SK-N-SH treated with all-trans-retinoic acid at 6 μM for 48 hours (cell line): ENCODE data around the gene PLXNA4.
A peak's percentile ranks its signal among the peaks of the same experiment; 100 is the strongest.

Experiments used
- ATAC-seq: fragments of 200-7000 bp; cut with Tn5 transposase; 3 replicates; pipeline ENCODE4 v1.9.1; 2020; ENCODE audit warnings: mild to moderate bottlenecking, moderate library complexity
- ARNTL ChIP-seq: fragments of 450-650 bp; formaldehyde crosslinking; IDR thresholded peaks from 2 replicates; pipeline ENCODE4 v1.5.0; 2020; ENCODE audit warnings: low read depth, mild to moderate bottlenecking, moderate library complexity, borderline replicate concordance
- BACH2 ChIP-seq: fragments of 250-450 bp; sonication (Bioruptor Pico); IDR thresholded peaks from 2 replicates; pipeline ENCODE4 v1.9.0; 2021; ENCODE audit warnings: mild to moderate bottlenecking, borderline replicate concordance
- CREB5 ChIP-seq: fragments of 250-450 bp; sonication (Bioruptor Pico); IDR thresholded peaks from 2 replicates; pipeline ENCODE4 v1.5.1; 2020; ENCODE audit warnings: low read depth, mild to moderate bottlenecking, moderate library complexity
- CSDC2 ChIP-seq: fragments of 250-450 bp; sonication (Bioruptor Pico); IDR thresholded peaks from 2 replicates; pipeline ENCODE4 v1.5.0; 2020; ENCODE audit warnings: mild to moderate bottlenecking, moderate library complexity
- CSRNP3 ChIP-seq: fragments of 250-450 bp; sonication (Bioruptor Pico); IDR thresholded peaks from 2 replicates; pipeline ENCODE4 v1.5.1; 2021; ENCODE audit warnings: mild to moderate bottlenecking, moderate library complexity
- ESRRG ChIP-seq: fragments of 250-450 bp; sonication (Bioruptor Pico); IDR thresholded peaks from 2 replicates; pipeline ENCODE4 v1.6.1; 2021; ENCODE audit warnings: mild to moderate bottlenecking
- GLIS3 ChIP-seq: fragments of 250-450 bp; sonication (Bioruptor Pico); IDR thresholded peaks from 2 replicates; pipeline ENCODE4 v1.5.0; 2020; ENCODE audit warnings: mild to moderate bottlenecking, moderate library complexity
- ISL1 ChIP-seq: fragments of 250-450 bp; sonication (Bioruptor Pico); IDR thresholded peaks from 2 replicates; pipeline ENCODE4 v2.1.2; 2022; ENCODE audit warnings: mild to moderate bottlenecking, moderate library complexity
- PATZ1 ChIP-seq: fragments of 250-450 bp; sonication (Bioruptor Pico); IDR thresholded peaks from 2 replicates; pipeline ENCODE4 v1.8.0; 2020; ENCODE audit warnings: mild to moderate bottlenecking, moderate library complexity, borderline replicate concordance
- POU6F1 ChIP-seq: fragments of 250-450 bp; sonication (Bioruptor Pico); IDR thresholded peaks from 2 replicates; pipeline ENCODE4 v1.8.0; 2021; ENCODE audit warnings: low read depth, mild to moderate bottlenecking, moderate library complexity, borderline replicate concordance
- PPARA ChIP-seq: fragments of 250-450 bp; sonication (Bioruptor Pico); IDR thresholded peaks from 2 replicates; pipeline ENCODE4 v1.5.0; 2020; ENCODE audit warnings: mild to moderate bottlenecking, borderline replicate concordance
- RARB ChIP-seq: fragments of 250-450 bp; sonication (Bioruptor Pico); IDR thresholded peaks from 2 replicates; pipeline ENCODE4 v1.8.0; 2021; ENCODE audit warnings: mild to moderate bottlenecking, moderate library complexity
- SNAI2 ChIP-seq: fragments of 250-450 bp; sonication (Bioruptor Pico); IDR thresholded peaks from 2 replicates; pipeline ENCODE4 v1.5.0; 2020; ENCODE audit warnings: mild to moderate bottlenecking, moderate library complexity
- TCF4 ChIP-seq: fragments of 250-450 bp; sonication (Bioruptor Pico); IDR thresholded peaks from 2 replicates; pipeline ENCODE4 v1.8.0; 2021; ENCODE audit warnings: mild to moderate bottlenecking, moderate library complexity, borderline replicate concordance
- TSHZ2 ChIP-seq: fragments of 250-450 bp; sonication (Bioruptor Pico); IDR thresholded peaks from 2 replicates; pipeline ENCODE4 v1.5.0; 2020; ENCODE audit warnings: mild to moderate bottlenecking, moderate library complexity
- ZC3H10 ChIP-seq: fragments of 250-450 bp; sonication (Bioruptor Pico); IDR thresholded peaks from 2 replicates; pipeline ENCODE4 v1.5.1; 2021; ENCODE audit warnings: mild to moderate bottlenecking, moderate library complexity
- ZFP3 ChIP-seq: fragments of 250-450 bp; sonication (Bioruptor Pico); IDR thresholded peaks from 2 replicates; pipeline ENCODE4 v1.5.0; 2020; ENCODE audit warnings: mild to moderate bottlenecking, moderate library complexity
- ZFP30 ChIP-seq: fragments of 450-650 bp; formaldehyde crosslinking; IDR thresholded peaks from 2 replicates; pipeline ENCODE4 v1.5.0; 2022; ENCODE audit warnings: mild to moderate bottlenecking, moderate library complexity
- ZNF565 ChIP-seq: fragments of 450-650 bp; formaldehyde crosslinking; conservative IDR thresholded peaks from 2 replicates; pipeline ENCODE4 v1.5.0; 2020; ENCODE audit warnings: low read depth, mild to moderate bottlenecking, moderate library complexity
- ZNF70 ChIP-seq: fragments of 450-650 bp; formaldehyde crosslinking; IDR thresholded peaks from 2 replicates; pipeline ENCODE4 v1.5.0; 2020; ENCODE audit warnings: mild to moderate bottlenecking, moderate library complexity
- ZNF8 ChIP-seq: fragments of 450-650 bp; formaldehyde crosslinking; IDR thresholded peaks from 2 replicates; pipeline ENCODE4 v1.5.0; 2020; ENCODE audit warnings: mild to moderate bottlenecking, moderate library complexity

PLXNA4 gene

GRCh38 chr7:132387596-132387995 lies 188.7 kb downstream of the PLXNA4 start:
- no peak for TF ChIP-seq GLIS3 (CRISPR knock-in tag)
- peak; percentile 70; the same call in 1 of the 2 replicates for TF ChIP-seq TCF4 (CRISPR knock-in tag)
- TF ChIP-seq ZNF70 (CRISPR knock-in tag), result peak; percentile 97
- no peak for TF ChIP-seq RARB
- TF ChIP-seq CSRNP3 (CRISPR knock-in tag), result no peak
- TF ChIP-seq ARNTL, result no peak
- TF ChIP-seq ISL1 (CRISPR knock-in tag), result no peak; the same call in 1 of the 2 replicates
- no peak for TF ChIP-seq ESRRG (CRISPR knock-in tag)
- TF ChIP-seq ZC3H10 (CRISPR knock-in tag), result no peak
- TF ChIP-seq CREB5 (CRISPR knock-in tag), result no peak
- peak; percentile 51; the same call in 1 of the 2 replicates for TF ChIP-seq ZFP3 (CRISPR knock-in tag)
- no peak for TF ChIP-seq ZNF8 (CRISPR knock-in tag)
- peak; percentile 83 for TF ChIP-seq TSHZ2 (CRISPR knock-in tag)
- ATAC-seq, result no peak; the same call in 2 of the 3 replicates

GRCh38 chr7:132386201-132386681 lies 190.0 kb downstream of the PLXNA4 start:
- no peak for ATAC-seq
- TF ChIP-seq TCF4 (CRISPR knock-in tag) (peak; percentile 56; the same call in 1 of the 2 replicates), CREB5 (CRISPR knock-in tag) (no peak), ESRRG (CRISPR knock-in tag) (no peak)

- ATAC-seq, result no peak
- TF ChIP-seq ZNF8 (CRISPR knock-in tag) (no peak), PATZ1 (CRISPR knock-in tag) (no peak), ISL1 (CRISPR knock-in tag) (no peak), TSHZ2 (CRISPR knock-in tag) (no peak), POU6F1 (CRISPR knock-in tag) (no peak), BACH2 (CRISPR knock-in tag) (no peak), ZFP3 (CRISPR knock-in tag) (no peak), CREB5 (CRISPR knock-in tag) (no peak), ESRRG (CRISPR knock-in tag) (no peak), ARNTL (no peak), ZFP30 (no peak), SNAI2 (CRISPR knock-in tag) (no peak), TCF4 (CRISPR knock-in tag) (no peak), GLIS3 (CRISPR knock-in tag) (no peak), PPARA (CRISPR knock-in tag) (no peak), CSDC2 (CRISPR knock-in tag) (no peak), ZNF565 (CRISPR knock-in tag) (no peak)
Observed at GRCh38 chr7:132383962-132384361, 192.3 kb downstream of the PLXNA4 start.
